Spleen (tissue), 13 donors: Measurements from ENCODE around the gene UTS2B. TPM values are rescaled to one million over a fixed set of nuclear protein-coding genes. Genes with fewer than 3 reads are reported as not detected.

ENCODE experiments used
- DNase-seq: peaks from one replicate; pipeline ENCODE4 v3.0.0-alpha.2; 2020
- H3K27ac ChIP-seq, 8 donors: fragments of 200-600 bp; sonication (generic) in 7 of 8; 1 replicate in 4 of 8; 2 replicates in 4 of 8; pipeline versions ENCODE4 v1.5.0 to v1.8.0; 2016 to 2021; ENCODE audit warnings: inconsistent platforms in 4 of 8, mild to moderate bottlenecking in 4 of 8, moderate library complexity in 1 of 8
- H3K27me3 ChIP-seq, 7 donors: fragments of 200-600 bp; sonication (generic) in 6 of 7; replicated peaks in 1 of 7; 1 replicate in 4 of 7; 2 replicates in 3 of 7; pipeline versions ENCODE4 v1.5.0 to v1.8.0; 2016 to 2021; ENCODE audit warnings: inconsistent platforms in 3 of 7, mild to moderate bottlenecking in 1 of 7
- H3K36me3 ChIP-seq, 6 donors: fragments of 200-600 bp; sonication (generic) in 5 of 6; 1 replicate in 4 of 6; 2 replicates in 2 of 6; pipeline versions ENCODE4 v1.5.0 to v1.8.0; 2016 to 2021; ENCODE audit warnings: inconsistent platforms in 2 of 6
- H3K4me1 ChIP-seq, 6 donors: fragments of 200-600 bp; sonication (generic) in 5 of 6; 1 replicate in 3 of 6; 2 replicates in 3 of 6; pipeline versions ENCODE4 v1.5.0 to v1.8.0; 2016 to 2021; ENCODE audit warnings: inconsistent platforms in 3 of 6
- H3K4me3 ChIP-seq, 8 donors: fragments of 200-600 bp; sonication (generic) in 7 of 8; 1 replicate in 4 of 8; 2 replicates in 4 of 8; pipeline versions ENCODE4 v1.5.0 to v1.8.0; 2016 to 2021; ENCODE audit warnings: inconsistent platforms in 4 of 8, mild to moderate bottlenecking in 4 of 8, moderate library complexity in 2 of 8
- H3K9me3 ChIP-seq, 8 donors: fragments of 200-600 bp; sonication (generic) in 7 of 8; 1 replicate in 4 of 8; 2 replicates in 4 of 8; pipeline versions ENCODE4 v1.5.0 to v1.8.0; 2016 to 2021; ENCODE audit warnings: inconsistent platforms in 4 of 8
- CTCF ChIP-seq, 11 experiments: fragments of 200-600 bp in 7 of 11; fragments of 450-650 bp in 4 of 11; sonication (generic) in 4 of 11; IDR thresholded peaks in 8 of 11; conservative IDR thresholded peaks in 3 of 11; 1 replicate in 7 of 11; 2 replicates in 4 of 11; pipeline versions ENCODE4 v1.4.0 to v1.8.0; 2016 to 2021; ENCODE audit warnings: antibody characterized with exemption in 11 of 11, inconsistent platforms in 4 of 11, mild to moderate bottlenecking in 1 of 11
- POLR2A ChIP-seq, 3 donors: fragments of 450-650 bp; IDR thresholded peaks; one replicate each; pipeline ENCODE4 v1.5.1; 2017; ENCODE audit warnings: antibody characterized with exemption in 3 of 3, mild to moderate bottlenecking in 1 of 3
- POLR2AphosphoS5 ChIP-seq, 3 donors: sonication (generic); formaldehyde crosslinking; IDR thresholded peaks; one replicate each; pipeline ENCODE4 v1.5.1; 2017; ENCODE audit warnings: antibody characterized with exemption in 3 of 3
- WGBS, 5 donors: extraction: QIAGEN DNeasy Blood & Tissue Kit in 3 of 5; methylation state at CpG; one replicate each; pipeline versions ENCODE4 v1.1.5 to v1.1.7; 2013 to 2018; 5-methylcytosine and 5-hydroxymethylcytosine counted together
- intact Hi-C: fragments of 100-400 bp; cut with DNase I; formaldehyde crosslinking; loops from one replicate; pipeline ENCODE4 v1.15.0; 2023; ENCODE audit warnings: low total_unique reads
- long read RNA-seq, 2 donors: transcript quantifications; one replicate each; lab custom pipeline, GENCODE V29; 2026
- polyA plus RNA-seq, 3 donors: library from polyadenylated mRNA; stranded (reverse); fragments of 200-250 nt; gene quantifications; one replicate each; pipeline ENCODE4 v1.2.1, GENCODE V29; 2013
- total RNA-seq, 7 donors: library from RNA; depleted of rRNA in 3 of 7; stranded (reverse); fragments of >200 nt in 3 of 7; fragmentation: NEBNext Ultra II Directional in 4 of 7; extraction: Animal tissue kit (Norgen Biotek cat#: 25700) in 4 of 7; gene quantifications; one replicate each; pipeline versions ENCODE4 v1.1.0 to v1.2.1, GENCODE V29; 2016 to 2021
- donor health status: healthy with polysubstance abuse.
- donor health status: DM: no; HTN: no; CAD: no; lungs with moderate emphysema.
- donor health status: DM: no; HTN: no; CAD: no.
- donor health status: Bipolar disorder and iron deficiency.
- donor health status: healthy.
- donor health status: DM: no; HTN: no; CAD: no.
- donor health status: DM: yes; HTN: yes; CAD: no.

The UTS2B gene
- total RNA-seq (1 to 10 TPM in 3 of 7 donors, under 1 TPM in 3, not detected in 1; 0.25 to 3.2 (median 1.1) TPM), polyA plus RNA-seq (under 1 TPM; 0.20 to 0.54 (median 0.29) TPM)
- long read RNA-seq, donor 1, partial matches to known transcripts: 158 of 158 reads
- long read RNA-seq, donor 1, other reads (novel, unspliced or antisense): 0 of 158 reads
- long read RNA-seq, donor 2: 0 reads

- peaks cover 0 to 10% (median 0%) of the 10 kb centered on the region in 7 donors for H3K27me3 ChIP-seq
- peak; percentile 85 for DNase-seq
- H3K27ac ChIP-seq: peak within 1 kb of the TSS; percentile 93 to 98 (median 96)
- H3K4me1 ChIP-seq: peaks cover 20 to 66% (median 56%) of the 10 kb centered on the region in 6 donors
- H3K36me3 ChIP-seq: no peaks in the 10 kb centered on the region
- H3K4me3 ChIP-seq: peak within 1 kb of the TSS; percentile 51 to 90 (median 64)
- no peaks in the 10 kb centered on the region for H3K9me3 ChIP-seq
- intact Hi-C loops: loop anchor here (10.0 kb wide), 1 partner anchor 65 kb away; no protein-coding TSS in a partner anchor
- peak in 1 of 11 experiments; percentile 5 for TF ChIP-seq CTCF (IDR thresholded peaks at IDR 0.05 in 8 of 11, conservative IDR thresholded peaks at IDR 0.05 in 3 of 11)
- no peak for TF ChIP-seq POLR2AphosphoS5 (IDR thresholded peaks at IDR 0.05)
- TF ChIP-seq POLR2A (IDR thresholded peaks at IDR 0.05): no peak
- 4 to 11% (median 5%) methylated on average over 16 to 37 of the region's 37 CpGs for whole genome bisulfite sequencing, 5 donors
Measured at GRCh38 chr3:191329654-191330529, at the start of gene UTS2B. TSS of gene UTS2B (minus strand) at chr3:191330526. CDS start at chr3:191282189, 48,337 bp downstream.

GRCh38 chr3:191380001-191380400, 49.7 kb upstream of the UTS2B start:
- no peak overlapping the region for H3K27ac ChIP-seq
- H3K4me3 ChIP-seq: no peak overlapping the region
- no peak for DNase-seq
- 56 to 90% (median 70%) methylated on average over 2 of the region's 2 CpGs for WGBS, 5 donors
- peaks cover 6 to 42% (median 27%) of the 10 kb centered on the region in 6 donors for H3K4me1 ChIP-seq
- TF ChIP-seq POLR2AphosphoS5 (IDR thresholded peaks at IDR 0.05) (no peak), CTCF (IDR thresholded peaks at IDR 0.05 in 8 of 11, conservative IDR thresholded peaks at IDR 0.05 in 3 of 11) (no peak), POLR2A (IDR thresholded peaks at IDR 0.05) (no peak)
- H3K36me3 ChIP-seq: peaks cover 0 to 68% (median 23%) of the 10 kb centered on the region in 6 donors
- no peaks in the 10 kb centered on the region for H3K9me3 ChIP-seq
- H3K27me3 ChIP-seq: no peaks in the 10 kb centered on the region
- intact Hi-C loops: loop anchor here (10.0 kb wide), 1 partner anchor 135 kb away; no protein-coding TSS in a partner anchor

GRCh38 chr3:191379446-191379845, 49.1 kb upstream of the UTS2B start:
- TF ChIP-seq POLR2A (IDR thresholded peaks at IDR 0.05) (no peak), POLR2AphosphoS5 (IDR thresholded peaks at IDR 0.05) (no peak), CTCF (IDR thresholded peaks at IDR 0.05 in 8 of 11, conservative IDR thresholded peaks at IDR 0.05 in 3 of 11) (no peak)
- DNase-seq: no peak
- peaks cover 0 to 69% (median 24%) of the 10 kb centered on the region in 6 donors for H3K36me3 ChIP-seq

More at GRCh38 chr3:191379446-191379845, 49.1 kb upstream of the UTS2B start:
- Histone ChIP-seq H3K4me1 (peaks cover 6 to 42% (median 27%) of the 10 kb centered on the region in 6 donors), H3K27me3 (no peaks in the 10 kb centered on the region), H3K4me3 (no peak overlapping the region), H3K27ac (peak overlapping the region in 1 of 8 donors; percentile 28), H3K9me3 (no peaks in the 10 kb centered on the region)
- 42 to 69% (median 54%) methylated on average over 2 of the region's 2 CpGs for WGBS, 5 donors
- intact Hi-C loops: no loop called here
